HepG2 (cell line): ENCODE results near the gene UCK2. TPM values are rescaled to one million over a fixed set of nuclear protein-coding genes. Genes with fewer than 3 reads are reported as not detected.

Source experiments
- ATM ChIP-seq: fragments of 450-650 bp; IDR thresholded peaks from 2 replicates; pipeline ENCODE4 v1.7.1; 2017; ENCODE audit warnings: mild to moderate bottlenecking, borderline replicate concordance
- CERS6 ChIP-seq: sonication (generic); formaldehyde crosslinking; IDR thresholded peaks from 2 replicates; pipeline ENCODE4 v1.5.0; 2020; ENCODE audit warnings: missing genetic modification reagents
- CHD2 ChIP-seq: IDR thresholded peaks from 2 replicates; pipeline ENCODE4 v1.6.1; 2011; ENCODE audit warnings: low read depth, low read length, improper control_type of control experiment
- CREM ChIP-seq, 2 experiments: sonication (generic) in 1 of 2; formaldehyde crosslinking in 1 of 2; IDR thresholded peaks; 2 replicates each; pipeline versions ENCODE4 v1.4.0 to v1.6.1; 2016 to 2020; ENCODE audit warnings: antibody characterized with exemption in 1 of 2, mild to moderate bottlenecking in 1 of 2, missing genetic modification reagents in 1 of 2
- GATAD2A ChIP-seq: IDR thresholded peaks from 2 replicates; pipeline ENCODE4 v1.6.1; 2016
- HNF4G ChIP-seq, 2 experiments: sonication (generic) in 1 of 2; formaldehyde crosslinking in 1 of 2; IDR thresholded peaks; 2 replicates each; pipeline versions ENCODE4 v1.4.0 to v1.6.1; 2011 to 2020; ENCODE audit warnings: borderline replicate concordance in 2 of 2, low read depth in 2 of 2, mild to moderate bottlenecking in 2 of 2, low read length in 1 of 2, missing genetic modification reagents in 1 of 2, moderate library complexity in 1 of 2
- JUN ChIP-seq: sonication (generic); formaldehyde crosslinking; IDR thresholded peaks from 2 replicates; pipeline ENCODE4 v1.4.0; 2020; ENCODE audit warnings: mild to moderate bottlenecking, missing genetic modification reagents
- KDM3A ChIP-seq: IDR thresholded peaks from 2 replicates; pipeline ENCODE4 v1.6.1; 2018; ENCODE audit warnings: low read depth, missing compliant biosample characterization
- KDM6A ChIP-seq: IDR thresholded peaks from 2 replicates; pipeline ENCODE4 v1.6.1; 2016; ENCODE audit warnings: low read depth
- KLF16 ChIP-seq, 2 experiments: sonication (generic) in 1 of 2; formaldehyde crosslinking in 1 of 2; IDR thresholded peaks; 2 replicates each; pipeline versions ENCODE4 v1.6.1 to v1.8.0; 2016 to 2023; ENCODE audit warnings: missing genetic modification reagents in 2 of 2, missing compliant biosample characterization in 1 of 2
- RXRA ChIP-seq: sonication (generic); formaldehyde crosslinking; IDR thresholded peaks from 2 replicates; pipeline ENCODE4 v1.5.1; 2020; ENCODE audit warnings: missing genetic modification reagents
- SIN3B ChIP-seq: fragments of 150-350 bp; IDR thresholded peaks from 2 replicates; pipeline ENCODE4 v1.6.1; 2014; ENCODE audit warnings: low read length
- SMARCE1 ChIP-seq: fragments of 450-650 bp; IDR thresholded peaks from 2 replicates; pipeline ENCODE4 v1.6.1; 2017; ENCODE audit warnings: borderline replicate concordance
- TARDBP ChIP-seq: sonication (generic); formaldehyde crosslinking; IDR thresholded peaks from 2 replicates; pipeline ENCODE4 v1.8.0; 2022; ENCODE audit warnings: mild to moderate bottlenecking, missing genetic modification reagents
- WIZ ChIP-seq: sonication (generic); formaldehyde crosslinking; IDR thresholded peaks from 2 replicates; pipeline ENCODE4 v1.5.1; 2020; ENCODE audit warnings: mild to moderate bottlenecking, missing genetic modification reagents
- ZBTB7A ChIP-seq: sonication (generic); formaldehyde crosslinking; IDR thresholded peaks from 2 replicates; pipeline ENCODE4 v1.8.0; 2022; ENCODE audit warnings: mild to moderate bottlenecking, missing genetic modification reagents
- ZFP62 ChIP-seq: sonication (generic); formaldehyde crosslinking; IDR thresholded peaks from 2 replicates; pipeline ENCODE4 v1.4.0; 2020; ENCODE audit warnings: missing genetic modification reagents
- ZNF460 ChIP-seq: sonication (generic); formaldehyde crosslinking; IDR thresholded peaks from 2 replicates; pipeline ENCODE4 v1.5.1; 2020; ENCODE audit warnings: missing genetic modification reagents, mild to moderate bottlenecking, borderline replicate concordance
- ZNF530 ChIP-seq: sonication (generic); formaldehyde crosslinking; IDR thresholded peaks from 2 replicates; pipeline ENCODE4 v1.5.0; 2020; ENCODE audit warnings: low read depth, mild to moderate bottlenecking, missing genetic modification reagents
- ZNF772 ChIP-seq: sonication (generic); formaldehyde crosslinking; IDR thresholded peaks from 2 replicates; pipeline ENCODE4 v1.5.0; 2020; ENCODE audit warnings: mild to moderate bottlenecking, missing genetic modification reagents
- ZNF781 ChIP-seq: sonication (generic); formaldehyde crosslinking; IDR thresholded peaks from 2 replicates; pipeline ENCODE4 v1.5.1; 2020; ENCODE audit warnings: borderline replicate concordance, mild to moderate bottlenecking, missing genetic modification reagents; ENCODE audit errors: not compliant biosample characterization
- ZSCAN25 ChIP-seq: sonication (generic); formaldehyde crosslinking; IDR thresholded peaks from 2 replicates; pipeline ENCODE4 v1.8.0; 2022; ENCODE audit warnings: mild to moderate bottlenecking, missing genetic modification reagents
- ZSCAN29 ChIP-seq: sonication (generic); formaldehyde crosslinking; conservative IDR thresholded peaks from 2 replicates; pipeline ENCODE4 v1.4.0; 2020; ENCODE audit warnings: mild to moderate bottlenecking, missing genetic modification reagents
- polyA plus RNA-seq, 8 experiments: library from polyadenylated mRNA; depleted of rRNA in 3 of 8; stranded (reverse) in 7 of 8; unstranded in 1 of 8; fragments of >200 nt; fragmentation: Illumina TruSeq in 4 of 8; extraction: Trizol in 4 of 8; gene quantifications; 2 replicates each; pipeline versions ENCODE4 v1.2.1 to v1.2.3, GENCODE V29; 2011 to 2016; ENCODE audit warnings: low read depth in 4 of 8, missing spikeins in 1 of 8, mixed read lengths in 1 of 8; ENCODE audit not compliant: insufficient read depth in 1 of 8
- total RNA-seq, 5 experiments: library from RNA; depleted of rRNA; stranded (reverse); fragments of >200 nt; fragmentation: Illumina TruSeq; extraction: Trizol; gene quantifications; 2 replicates each; pipeline ENCODE4 v1.2.3, GENCODE V29; 2016; ENCODE audit warnings: low read depth in 1 of 5
- TF ChIP-seq, protein P1 (sequence below): sonication (generic); formaldehyde crosslinking; IDR thresholded peaks from 2 replicates; pipeline ENCODE4 v1.8.1; 2023; ENCODE audit warnings: mild to moderate bottlenecking, missing genetic modification reagents, borderline replicate concordance
- TF ChIP-seq, protein P2 (sequence below): sonication (generic); formaldehyde crosslinking; IDR thresholded peaks from 2 replicates; pipeline ENCODE4 v1.4.0; 2020; ENCODE audit warnings: mild to moderate bottlenecking, low read depth, missing genetic modification reagents
- TF ChIP-seq, protein P3 (sequence below): IDR thresholded peaks from 2 replicates; pipeline ENCODE4 v1.6.1; 2016; ENCODE audit warnings: missing genetic modification reagents, missing compliant biosample characterization
- TF ChIP-seq, protein P4 (sequence below): sonication (generic); formaldehyde crosslinking; conservative IDR thresholded peaks from 2 replicates; pipeline ENCODE4 v1.4.0; 2020; ENCODE audit warnings: missing genetic modification reagents

Gene UCK2
- total and polyA plus RNA-seq, 2 of the 13 experiments (the other 11 are each of a cell fraction or from before 2014, with no cell fraction given) = 64.3 to 78.0 TPM

GRCh38 chr1:165900576-165901380 lies 73.4 kb downstream of the UCK2 start (continued):
- TF ChIP-seq KDM3A (CRISPR knock-in tag) (no peak), CERS6 (CRISPR knock-in tag) (no peak), RXRA (CRISPR knock-in tag) (no peak), CHD2 (no peak), ZBTB7A (no peak), ZSCAN29 (CRISPR knock-in tag) (no peak), ZNF772 (no peak), SIN3B (no peak), WIZ (CRISPR knock-in tag) (no peak), JUN (no peak), ZFP62 (CRISPR knock-in tag) (no peak), ZNF781 (CRISPR knock-in tag) (no peak), ATM (no peak), KDM6A (no peak), ZNF460 (no peak), TARDBP (CRISPR knock-in tag) (no peak), CREM (IDR thresholded peaks at IDR 0.05) (no peak), CREM (CRISPR knock-in tag; IDR thresholded peaks at IDR 0.05) (no peak), ZSCAN25 (CRISPR knock-in tag) (0 out of 2 replicates have a peak, but pooled peaks have one; percentile 49), SMARCE1 (no peak), GATAD2A (CRISPR knock-in tag) (0 out of 2 replicates have a peak, but pooled peaks have one; percentile 33), ZNF530 (CRISPR knock-in tag) (no peak), HNF4G (IDR thresholded peaks at IDR 0.05; ENCODE audit: borderline replicate concordance, low read depth, low read length) (no peak), HNF4G (CRISPR knock-in tag; IDR thresholded peaks at IDR 0.05; ENCODE audit: borderline replicate concordance, low read depth) (no peak), KLF16 (CRISPR knock-in tag; IDR thresholded peaks at IDR 0.05) (no peak)
- TF ChIP-seq, protein P1, sequence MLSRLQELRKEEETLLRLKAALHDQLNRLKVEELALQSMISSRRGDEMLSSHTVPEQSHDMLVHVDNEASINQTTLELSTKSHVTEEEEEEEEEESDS (CRISPR knock-in tag) = no peak
- TF ChIP-seq, protein P2, sequence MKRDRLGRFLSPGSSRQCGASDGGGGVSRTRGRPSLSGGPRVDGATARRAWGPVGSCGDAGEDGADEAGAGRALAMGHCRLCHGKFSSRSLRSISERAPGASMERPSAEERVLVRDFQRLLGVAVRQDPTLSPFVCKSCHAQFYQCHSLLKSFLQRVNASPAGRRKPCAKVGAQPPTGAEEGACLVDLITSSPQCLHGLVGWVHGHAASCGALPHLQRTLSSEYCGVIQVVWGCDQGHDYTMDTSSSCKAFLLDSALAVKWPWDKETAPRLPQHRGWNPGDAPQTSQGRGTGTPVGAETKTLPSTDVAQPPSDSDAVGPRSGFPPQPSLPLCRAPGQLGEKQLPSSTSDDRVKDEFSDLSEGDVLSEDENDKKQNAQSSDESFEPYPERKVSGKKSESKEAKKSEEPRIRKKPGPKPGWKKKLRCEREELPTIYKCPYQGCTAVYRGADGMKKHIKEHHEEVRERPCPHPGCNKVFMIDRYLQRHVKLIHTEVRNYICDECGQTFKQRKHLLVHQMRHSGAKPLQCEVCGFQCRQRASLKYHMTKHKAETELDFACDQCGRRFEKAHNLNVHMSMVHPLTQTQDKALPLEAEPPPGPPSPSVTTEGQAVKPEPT (CRISPR knock-in tag) = no peak
- TF ChIP-seq, protein P3, sequence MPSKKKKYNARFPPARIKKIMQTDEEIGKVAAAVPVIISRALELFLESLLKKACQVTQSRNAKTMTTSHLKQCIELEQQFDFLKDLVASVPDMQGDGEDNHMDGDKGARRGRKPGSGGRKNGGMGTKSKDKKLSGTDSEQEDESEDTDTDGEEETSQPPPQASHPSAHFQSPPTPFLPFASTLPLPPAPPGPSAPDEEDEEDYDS (CRISPR knock-in tag) = no peak
- TF ChIP-seq, protein P4, sequence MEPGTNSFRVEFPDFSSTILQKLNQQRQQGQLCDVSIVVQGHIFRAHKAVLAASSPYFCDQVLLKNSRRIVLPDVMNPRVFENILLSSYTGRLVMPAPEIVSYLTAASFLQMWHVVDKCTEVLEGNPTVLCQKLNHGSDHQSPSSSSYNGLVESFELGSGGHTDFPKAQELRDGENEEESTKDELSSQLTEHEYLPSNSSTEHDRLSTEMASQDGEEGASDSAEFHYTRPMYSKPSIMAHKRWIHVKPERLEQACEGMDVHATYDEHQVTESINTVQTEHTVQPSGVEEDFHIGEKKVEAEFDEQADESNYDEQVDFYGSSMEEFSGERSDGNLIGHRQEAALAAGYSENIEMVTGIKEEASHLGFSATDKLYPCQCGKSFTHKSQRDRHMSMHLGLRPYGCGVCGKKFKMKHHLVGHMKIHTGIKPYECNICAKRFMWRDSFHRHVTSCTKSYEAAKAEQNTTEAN (CRISPR knock-in tag) = peak; percentile 77; the same call in 1 of the 2 replicates
